ENCODE data around the gene MEI4. TPM values are rescaled to one million over a fixed set of nuclear protein-coding genes. Genes with fewer than 3 reads are reported as not detected.
"Not testable (repeated sequence)": the region's sequence is repeated elsewhere in the genome, so short reads cannot be mapped to it uniquely, and the experiment has no call there.

MEI4 gene
- total and polyA plus RNA-seq, 7 donors: not detected

- TF ChIP-seq, protein P1, sequence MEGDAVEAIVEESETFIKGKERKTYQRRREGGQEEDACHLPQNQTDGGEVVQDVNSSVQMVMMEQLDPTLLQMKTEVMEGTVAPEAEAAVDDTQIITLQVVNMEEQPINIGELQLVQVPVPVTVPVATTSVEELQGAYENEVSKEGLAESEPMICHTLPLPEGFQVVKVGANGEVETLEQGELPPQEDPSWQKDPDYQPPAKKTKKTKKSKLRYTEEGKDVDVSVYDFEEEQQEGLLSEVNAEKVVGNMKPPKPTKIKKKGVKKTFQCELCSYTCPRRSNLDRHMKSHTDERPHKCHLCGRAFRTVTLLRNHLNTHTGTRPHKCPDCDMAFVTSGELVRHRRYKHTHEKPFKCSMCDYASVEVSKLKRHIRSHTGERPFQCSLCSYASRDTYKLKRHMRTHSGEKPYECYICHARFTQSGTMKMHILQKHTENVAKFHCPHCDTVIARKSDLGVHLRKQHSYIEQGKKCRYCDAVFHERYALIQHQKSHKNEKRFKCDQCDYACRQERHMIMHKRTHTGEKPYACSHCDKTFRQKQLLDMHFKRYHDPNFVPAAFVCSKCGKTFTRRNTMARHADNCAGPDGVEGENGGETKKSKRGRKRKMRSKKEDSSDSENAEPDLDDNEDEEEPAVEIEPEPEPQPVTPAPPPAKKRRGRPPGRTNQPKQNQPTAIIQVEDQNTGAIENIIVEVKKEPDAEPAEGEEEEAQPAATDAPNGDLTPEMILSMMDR (IDR thresholded peaks at IDR 0.05): no peak
- TF ChIP-seq POLR2A (IDR thresholded peaks at IDR 0.05) (no peak), EP300 (IDR thresholded peaks at IDR 0.05) (no peak), POLR2AphosphoS5 (IDR thresholded peaks at IDR 0.05) (no peak)
- no peak overlapping the region for H3K4me3 ChIP-seq
- no peaks in the 10 kb centered on the region for H3K27me3 ChIP-seq
- intact Hi-C loops (cut with DNase I): no loop called here
- no peaks in the 10 kb centered on the region for H3K36me3 ChIP-seq
- H3K4me1 ChIP-seq: no peaks in the 10 kb centered on the region
- H3K9me3 ChIP-seq: no peaks in the 10 kb centered on the region
- no peak overlapping the region for H3K27ac ChIP-seq
- DNase-seq: no peak
These were observed 176.9 kb downstream of the MEI4 start for GRCh38 chr6:77829736-77830135.

GRCh38 chr6:77833749-77834148, 180.9 kb downstream of the MEI4 start:
- H3K9me3 ChIP-seq; DNase-seq; H3K36me3 ChIP-seq; intact Hi-C loops (cut with DNase I); H3K4me3 ChIP-seq; H3K27me3 ChIP-seq; H3K4me1 ChIP-seq; H3K27ac ChIP-seq: not testable (repeated sequence)
- 100% methylated on average over 2 of the region's 2 CpGs for WGBS, 2 donors

DNA sequence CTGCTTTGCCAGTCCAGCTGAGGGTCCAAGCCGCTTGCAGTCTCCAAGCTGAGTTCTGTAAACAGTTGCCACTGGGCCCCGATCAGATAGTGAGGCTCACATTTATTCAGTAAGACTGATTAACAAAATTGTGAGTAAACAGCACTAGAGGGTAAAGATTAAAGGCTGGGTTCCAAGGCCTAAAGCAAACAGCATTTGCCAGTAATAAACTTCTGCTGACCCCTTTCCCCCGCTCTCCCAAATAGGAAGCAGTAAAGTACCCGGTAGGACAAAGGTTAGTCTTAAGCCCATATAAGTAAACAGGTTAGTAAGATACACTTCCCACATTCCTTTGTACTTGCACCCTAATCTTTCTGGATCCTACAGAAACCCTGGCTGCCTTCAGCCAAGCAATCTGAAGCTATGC, 181.8 kb downstream of the MEI4 start:
- WGBS, 2 donors: 15 to 53% methylated on average over 4 of the region's 4 CpGs

GRCh38 chr6:77837034-77837784, 184.4 kb downstream of the MEI4 start:
- no peak for DNase-seq
- intact Hi-C loops (cut with DNase I): no loop called here

More for the DNA sequence above, 181.8 kb downstream of the MEI4 start:
- intact Hi-C loops (cut with DNase I): no loop called here
- Histone ChIP-seq H3K36me3 (no peaks in the 10 kb centered on the region), H3K4me3 (no peak overlapping the region), H3K4me1 (no peaks in the 10 kb centered on the region), H3K27ac (no peak overlapping the region), H3K27me3 (no peaks in the 10 kb centered on the region), H3K9me3 (no peaks in the 10 kb centered on the region)
- TF ChIP-seq POLR2AphosphoS5 (IDR thresholded peaks at IDR 0.05): no peak
- TF ChIP-seq EP300 (IDR thresholded peaks at IDR 0.05): no peak
- TF ChIP-seq, protein P1 (IDR thresholded peaks at IDR 0.05): no peak
- no peak for TF ChIP-seq POLR2A (IDR thresholded peaks at IDR 0.05)
- DNase-seq: no peak

GRCh38 chr6:77839292-77839691, 186.5 kb downstream of the MEI4 start:
- no peak overlapping the region for H3K27ac ChIP-seq
- DNase-seq: no peak
- no peaks in the 10 kb centered on the region for H3K36me3 ChIP-seq
- no peaks in the 10 kb centered on the region for H3K4me1 ChIP-seq
- no peak overlapping the region for H3K4me3 ChIP-seq
- intact Hi-C loops (cut with DNase I): no loop called here
- H3K9me3 ChIP-seq: no peaks in the 10 kb centered on the region
- 24 to 42% methylated on average over 2 of the region's 2 CpGs for WGBS, 2 donors
- no peaks in the 10 kb centered on the region for H3K27me3 ChIP-seq
- TF ChIP-seq POLR2A (IDR thresholded peaks at IDR 0.05): no peak
- TF ChIP-seq, protein P1 (IDR thresholded peaks at IDR 0.05): no peak
- no peak for TF ChIP-seq EP300 (IDR thresholded peaks at IDR 0.05)
- no peak for TF ChIP-seq POLR2AphosphoS5 (IDR thresholded peaks at IDR 0.05)

More at GRCh38 chr6:77837034-77837784, 184.4 kb downstream of the MEI4 start:
- H3K9me3 ChIP-seq: no peaks in the 10 kb centered on the region
- no peaks in the 10 kb centered on the region for H3K4me1 ChIP-seq
- H3K36me3 ChIP-seq: no peaks in the 10 kb centered on the region
- H3K27ac ChIP-seq: no peak overlapping the region
- no peak overlapping the region for H3K4me3 ChIP-seq
- 7 to 45% methylated on average over 3 of the region's 3 CpGs for WGBS, 2 donors
- no peaks in the 10 kb centered on the region for H3K27me3 ChIP-seq
- TF ChIP-seq POLR2A (IDR thresholded peaks at IDR 0.05) (no peak), POLR2AphosphoS5 (IDR thresholded peaks at IDR 0.05) (no peak), EP300 (IDR thresholded peaks at IDR 0.05) (no peak)
- TF ChIP-seq, protein P1 (IDR thresholded peaks at IDR 0.05): no peak
